ENCODE results near the gene SDHAF1.

Gene SDHAF1

DNA sequence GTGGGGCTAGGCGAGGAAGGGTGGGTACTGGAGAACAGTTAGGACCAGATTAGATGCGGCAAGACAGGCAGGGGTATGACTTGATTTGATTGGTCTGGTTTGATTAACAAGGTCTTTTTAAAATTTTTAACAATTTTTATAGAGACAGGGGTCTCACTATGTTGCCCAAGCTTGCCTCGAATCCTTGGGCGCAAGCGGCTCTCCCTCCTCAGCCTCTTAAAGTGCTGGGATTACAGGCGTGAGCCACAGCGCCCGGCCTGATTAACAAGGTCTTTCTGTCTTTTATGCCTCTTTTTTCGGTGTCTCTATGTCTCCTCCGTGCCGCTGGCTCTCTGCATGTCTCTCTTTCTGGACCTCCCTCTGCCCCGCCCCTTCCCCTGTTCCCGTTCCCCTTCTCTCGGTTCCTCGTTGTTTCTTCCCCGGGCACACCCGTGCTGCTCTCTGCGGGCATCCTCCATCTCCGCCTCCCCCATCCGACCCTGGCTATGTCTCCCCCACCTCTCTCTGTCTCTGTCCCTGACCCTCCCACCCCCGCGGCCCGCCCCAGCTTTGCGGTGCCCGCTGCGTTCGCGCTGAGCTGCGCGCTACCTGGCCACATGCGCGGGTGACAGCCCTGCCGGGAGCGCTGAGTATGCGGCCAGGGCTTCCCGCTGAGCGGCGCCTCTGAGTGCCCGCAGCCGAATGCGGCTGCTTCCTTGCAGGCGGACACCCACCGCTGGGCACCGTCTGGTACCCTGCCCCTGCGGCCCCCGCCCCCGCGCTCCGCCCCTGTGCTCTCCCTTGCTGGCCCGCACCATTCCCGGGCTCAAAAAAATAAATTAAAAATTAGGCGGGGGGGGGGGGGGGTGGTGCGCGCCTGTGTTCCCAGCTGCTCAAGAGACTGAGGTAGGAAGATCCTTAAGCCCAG, 8.1 kb upstream of the SDHAF1 start:
- H3K4me1 ChIP-seq (ENCODE audit: insufficient read depth, low read length, poor library complexity, severe bottlenecking), result no peaks in the 10 kb centered on the region
- H3K36me3 ChIP-seq (ENCODE audit: insufficient read depth, low read length), result no peaks in the 10 kb centered on the region
- no peaks in the 10 kb centered on the region for H3K9me2 ChIP-seq (replicated peaks; ENCODE audit: low read depth, low read length)
- H3K79me2 ChIP-seq (ENCODE audit: insufficient read depth, low read length), result no peaks in the 10 kb centered on the region
- peak overlapping the region; percentile 60 for H3K4me3 ChIP-seq (ENCODE audit: low read length, poor library complexity, severe bottlenecking)
- peaks cover 13% of the 10 kb centered on the region for H3K27me3 ChIP-seq (ENCODE audit: insufficient read depth, low read length, poor library complexity, severe bottlenecking)
- peak overlapping the region; percentile 54 for H3K4me2 ChIP-seq (ENCODE audit: low read depth, low read length, poor library complexity, severe bottlenecking)
- H2AFZ ChIP-seq (ENCODE audit: low read length), result peak overlapping the region; percentile 64; the same call in 1 of the 2 replicates
- no peaks in the 10 kb centered on the region for H3F3A ChIP-seq (ENCODE audit: low read depth)
- no peaks in the 10 kb centered on the region for H3K9me3 ChIP-seq (ENCODE audit: insufficient read depth, low read depth, low read length)
- no peaks in the 10 kb centered on the region for H4K20me1 ChIP-seq (ENCODE audit: insufficient read depth, low read length, poor library complexity, severe bottlenecking)
- TF ChIP-seq EZH2phosphoT487 (IDR thresholded peaks at IDR 0.05; ENCODE audit: borderline replicate concordance), result no peak
- TF ChIP-seq, protein P1, sequence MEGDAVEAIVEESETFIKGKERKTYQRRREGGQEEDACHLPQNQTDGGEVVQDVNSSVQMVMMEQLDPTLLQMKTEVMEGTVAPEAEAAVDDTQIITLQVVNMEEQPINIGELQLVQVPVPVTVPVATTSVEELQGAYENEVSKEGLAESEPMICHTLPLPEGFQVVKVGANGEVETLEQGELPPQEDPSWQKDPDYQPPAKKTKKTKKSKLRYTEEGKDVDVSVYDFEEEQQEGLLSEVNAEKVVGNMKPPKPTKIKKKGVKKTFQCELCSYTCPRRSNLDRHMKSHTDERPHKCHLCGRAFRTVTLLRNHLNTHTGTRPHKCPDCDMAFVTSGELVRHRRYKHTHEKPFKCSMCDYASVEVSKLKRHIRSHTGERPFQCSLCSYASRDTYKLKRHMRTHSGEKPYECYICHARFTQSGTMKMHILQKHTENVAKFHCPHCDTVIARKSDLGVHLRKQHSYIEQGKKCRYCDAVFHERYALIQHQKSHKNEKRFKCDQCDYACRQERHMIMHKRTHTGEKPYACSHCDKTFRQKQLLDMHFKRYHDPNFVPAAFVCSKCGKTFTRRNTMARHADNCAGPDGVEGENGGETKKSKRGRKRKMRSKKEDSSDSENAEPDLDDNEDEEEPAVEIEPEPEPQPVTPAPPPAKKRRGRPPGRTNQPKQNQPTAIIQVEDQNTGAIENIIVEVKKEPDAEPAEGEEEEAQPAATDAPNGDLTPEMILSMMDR (conservative IDR thresholded peaks at IDR 0.05; ENCODE audit: low read length), result 0 out of 2 replicates have a peak, but pooled peaks have one; percentile 14
- no peak overlapping the region for H3K9ac ChIP-seq (ENCODE audit: low read depth, low read length, poor library complexity, severe bottlenecking)

DNA sequence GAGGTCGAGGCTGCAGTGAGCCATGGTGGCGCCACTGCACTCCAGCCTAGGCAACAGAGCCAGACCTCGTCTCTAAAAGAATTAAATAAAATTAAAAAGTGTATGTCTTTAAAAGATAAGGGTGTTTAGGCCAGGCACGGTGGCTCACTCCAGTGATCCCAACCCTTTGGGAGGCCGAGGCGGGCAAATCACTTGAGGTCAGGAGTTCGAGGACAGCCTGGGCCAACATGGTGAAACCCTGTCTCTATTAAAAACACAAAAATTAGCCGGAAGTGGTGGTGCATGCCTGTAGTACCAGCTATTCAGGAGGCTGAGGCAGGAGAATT, 7.5 kb upstream of the SDHAF1 start:
- H4K20me1 ChIP-seq (ENCODE audit: insufficient read depth, low read length, poor library complexity, severe bottlenecking), result no peaks in the 10 kb centered on the region
- no peaks in the 10 kb centered on the region for H3K9me2 ChIP-seq (replicated peaks; ENCODE audit: low read depth, low read length)
- H3K9me3 ChIP-seq (ENCODE audit: insufficient read depth, low read depth, low read length), result no peaks in the 10 kb centered on the region
- H3K9ac ChIP-seq (ENCODE audit: low read depth, low read length, poor library complexity, severe bottlenecking), result no peak overlapping the region
- peak overlapping the region; percentile 60 for H3K4me3 ChIP-seq (ENCODE audit: low read length, poor library complexity, severe bottlenecking)
- peak overlapping the region; percentile 54 for H3K4me2 ChIP-seq (ENCODE audit: low read depth, low read length, poor library complexity, severe bottlenecking)
- no peaks in the 10 kb centered on the region for H3F3A ChIP-seq (ENCODE audit: low read depth)
- no peaks in the 10 kb centered on the region for H3K36me3 ChIP-seq (ENCODE audit: insufficient read depth, low read length)
- no peaks in the 10 kb centered on the region for H3K79me2 ChIP-seq (ENCODE audit: insufficient read depth, low read length)
- H3K4me1 ChIP-seq (ENCODE audit: insufficient read depth, low read length, poor library complexity, severe bottlenecking), result no peaks in the 10 kb centered on the region
- H2AFZ ChIP-seq (ENCODE audit: low read length), result 0 out of 2 replicates have a peak overlapping the region, but pooled peaks have one; percentile 64
- H3K27me3 ChIP-seq (ENCODE audit: insufficient read depth, low read length, poor library complexity, severe bottlenecking), result peaks cover 13% of the 10 kb centered on the region
- TF ChIP-seq, protein P1 (conservative IDR thresholded peaks at IDR 0.05; ENCODE audit: low read length), result no peak
- TF ChIP-seq EZH2phosphoT487 (IDR thresholded peaks at IDR 0.05; ENCODE audit: borderline replicate concordance), result no peak

DNA sequence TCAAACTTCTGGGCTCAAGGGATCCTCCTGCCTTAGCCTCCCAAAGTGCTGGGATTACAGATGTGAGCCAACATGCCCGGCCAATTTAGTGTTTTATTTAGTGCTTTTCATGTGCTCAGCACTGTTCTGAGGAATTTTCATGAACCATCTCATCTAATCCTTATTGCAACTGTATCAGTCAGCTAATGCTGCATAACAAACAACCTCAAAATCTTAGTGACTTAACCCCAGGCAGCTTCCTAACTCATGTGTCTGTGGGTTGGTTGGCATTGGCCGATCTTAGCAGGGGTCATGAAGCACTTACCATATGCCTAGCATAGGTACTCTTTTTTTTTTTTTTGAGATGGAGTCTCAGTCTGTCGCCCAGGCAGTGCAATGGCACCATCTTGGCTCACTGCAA, 6.2 kb upstream of the SDHAF1 start:
- Histone ChIP-seq H2AFZ (ENCODE audit: low read length) (no peak overlapping the region), H3K9me2 (replicated peaks; ENCODE audit: low read depth, low read length) (no peaks in the 10 kb centered on the region), H3F3A (ENCODE audit: low read depth) (no peaks in the 10 kb centered on the region), H3K4me3 (ENCODE audit: low read length, poor library complexity, severe bottlenecking) (no peak overlapping the region), H3K79me2 (ENCODE audit: insufficient read depth, low read length) (no peaks in the 10 kb centered on the region), H3K9ac (ENCODE audit: low read depth, low read length, poor library complexity, severe bottlenecking) (no peak overlapping the region), H3K4me1 (ENCODE audit: insufficient read depth, low read length, poor library complexity, severe bottlenecking) (no peaks in the 10 kb centered on the region), H3K27me3 (ENCODE audit: insufficient read depth, low read length, poor library complexity, severe bottlenecking) (peaks cover 13% of the 10 kb centered on the region), H3K9me3 (ENCODE audit: insufficient read depth, low read depth, low read length) (no peaks in the 10 kb centered on the region), H4K20me1 (ENCODE audit: insufficient read depth, low read length, poor library complexity, severe bottlenecking) (no peaks in the 10 kb centered on the region), H3K4me2 (ENCODE audit: low read depth, low read length, poor library complexity, severe bottlenecking) (no peak overlapping the region), H3K36me3 (ENCODE audit: insufficient read depth, low read length) (no peaks in the 10 kb centered on the region)
- TF ChIP-seq EZH2phosphoT487 (IDR thresholded peaks at IDR 0.05; ENCODE audit: borderline replicate concordance), result no peak
- TF ChIP-seq, protein P1 (conservative IDR thresholded peaks at IDR 0.05; ENCODE audit: low read length), result no peak

Measured in Loucy (cell line).